ENCODE results near the gene DNAL4.

Gene DNAL4

DNA sequence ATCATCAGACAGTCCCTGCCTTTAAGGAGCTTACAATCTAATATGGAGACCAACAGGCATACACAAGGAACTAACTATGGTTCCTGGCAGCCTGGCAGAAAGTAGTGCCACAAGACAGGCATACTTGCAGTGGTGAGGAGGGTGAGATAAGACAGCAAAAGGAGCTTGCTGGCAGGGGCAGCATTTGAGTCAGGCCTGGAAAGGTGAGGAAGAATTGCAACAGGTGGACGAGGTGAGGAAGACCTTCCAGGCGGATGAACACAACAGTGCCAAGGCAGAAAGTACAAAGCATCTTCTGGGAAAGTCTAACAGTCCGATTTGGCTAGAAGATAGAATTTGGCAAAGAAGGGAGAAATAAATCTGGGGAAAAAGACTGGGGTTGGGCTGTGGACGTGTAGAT lies 4.3 kb downstream of the DNAL4 start:
- TF ChIP-seq, protein P1, sequence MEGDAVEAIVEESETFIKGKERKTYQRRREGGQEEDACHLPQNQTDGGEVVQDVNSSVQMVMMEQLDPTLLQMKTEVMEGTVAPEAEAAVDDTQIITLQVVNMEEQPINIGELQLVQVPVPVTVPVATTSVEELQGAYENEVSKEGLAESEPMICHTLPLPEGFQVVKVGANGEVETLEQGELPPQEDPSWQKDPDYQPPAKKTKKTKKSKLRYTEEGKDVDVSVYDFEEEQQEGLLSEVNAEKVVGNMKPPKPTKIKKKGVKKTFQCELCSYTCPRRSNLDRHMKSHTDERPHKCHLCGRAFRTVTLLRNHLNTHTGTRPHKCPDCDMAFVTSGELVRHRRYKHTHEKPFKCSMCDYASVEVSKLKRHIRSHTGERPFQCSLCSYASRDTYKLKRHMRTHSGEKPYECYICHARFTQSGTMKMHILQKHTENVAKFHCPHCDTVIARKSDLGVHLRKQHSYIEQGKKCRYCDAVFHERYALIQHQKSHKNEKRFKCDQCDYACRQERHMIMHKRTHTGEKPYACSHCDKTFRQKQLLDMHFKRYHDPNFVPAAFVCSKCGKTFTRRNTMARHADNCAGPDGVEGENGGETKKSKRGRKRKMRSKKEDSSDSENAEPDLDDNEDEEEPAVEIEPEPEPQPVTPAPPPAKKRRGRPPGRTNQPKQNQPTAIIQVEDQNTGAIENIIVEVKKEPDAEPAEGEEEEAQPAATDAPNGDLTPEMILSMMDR (IDR thresholded peaks at IDR 0.05; ENCODE audit: borderline replicate concordance, control extremely low read depth, extremely low read depth, insufficient read depth, missing control alignments) = no peak
- in situ Hi-C loops (cut with MboI; ENCODE audit: low sequenced_read_pairs, unreplicated experiment) = no loop called here
- DNase-seq (ENCODE audit: low spot score) = no peak

DNA sequence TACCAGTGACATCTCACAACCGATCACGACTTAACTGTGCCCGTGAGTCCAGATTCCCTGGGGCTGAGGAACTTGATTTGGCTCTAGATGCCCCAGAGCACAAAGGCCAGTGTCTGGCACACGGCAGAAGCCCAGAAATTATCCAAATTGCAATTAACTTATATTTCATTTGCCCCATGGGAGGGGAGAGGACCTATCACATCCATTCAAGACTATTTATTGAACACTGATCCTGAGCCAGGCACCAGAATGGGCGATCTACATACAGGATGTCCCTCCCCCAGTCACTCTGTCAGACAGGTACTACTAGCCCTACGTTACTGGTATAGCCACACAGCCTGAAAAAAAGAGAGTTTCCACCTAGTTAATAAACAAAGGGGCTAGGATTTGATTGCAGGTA lies 5.1 kb downstream of the DNAL4 start:
- no peak for DNase-seq (ENCODE audit: low spot score)
- in situ Hi-C loops (cut with MboI; ENCODE audit: low sequenced_read_pairs, unreplicated experiment) = no loop called here
- TF ChIP-seq, protein P1 (IDR thresholded peaks at IDR 0.05; ENCODE audit: borderline replicate concordance, control extremely low read depth, extremely low read depth, insufficient read depth, missing control alignments) = no peak

DNA sequence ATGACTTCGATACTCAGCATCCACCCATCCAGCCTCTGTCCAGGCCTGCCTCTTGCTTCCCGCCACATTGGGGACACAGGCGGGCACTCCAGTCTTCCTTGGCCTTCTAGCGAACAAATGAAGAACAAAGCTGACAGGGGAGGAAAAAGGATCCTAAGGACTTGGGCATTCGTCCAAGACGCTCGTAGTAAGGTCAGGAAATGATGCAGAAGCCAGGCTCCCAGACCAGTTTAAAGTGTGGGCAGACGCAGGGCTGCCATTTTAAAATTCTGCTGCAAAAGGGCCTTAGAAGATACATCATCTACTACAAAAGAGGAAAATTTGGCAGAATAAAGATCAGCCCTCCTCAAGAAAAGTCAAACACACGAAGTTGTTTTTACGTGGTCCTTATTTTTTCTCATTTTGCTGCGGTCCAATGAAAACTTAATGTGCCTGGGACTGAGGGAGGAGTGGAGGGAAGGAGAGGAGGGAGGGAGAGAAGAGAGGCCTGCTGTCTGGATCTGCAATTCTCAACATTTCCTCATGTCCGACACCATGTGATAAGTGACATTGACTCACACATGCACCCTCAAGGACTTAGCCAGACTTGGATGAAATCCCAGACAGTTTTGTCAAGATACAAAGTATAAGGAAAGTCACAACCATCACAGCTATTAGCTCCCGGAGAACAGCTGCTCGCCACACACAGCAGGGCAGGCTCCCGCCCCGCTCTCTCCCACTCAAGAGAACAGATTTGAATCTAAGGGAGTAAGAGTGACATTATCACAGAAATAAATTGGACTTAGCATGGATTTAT lies 5.7 kb downstream of the DNAL4 start:
- in situ Hi-C loops (cut with MboI; ENCODE audit: low sequenced_read_pairs, unreplicated experiment) = no loop called here
- TF ChIP-seq, protein P1 (IDR thresholded peaks at IDR 0.05; ENCODE audit: borderline replicate concordance, control extremely low read depth, extremely low read depth, insufficient read depth, missing control alignments) = no peak
- no peak for DNase-seq (ENCODE audit: low spot score)

DNA sequence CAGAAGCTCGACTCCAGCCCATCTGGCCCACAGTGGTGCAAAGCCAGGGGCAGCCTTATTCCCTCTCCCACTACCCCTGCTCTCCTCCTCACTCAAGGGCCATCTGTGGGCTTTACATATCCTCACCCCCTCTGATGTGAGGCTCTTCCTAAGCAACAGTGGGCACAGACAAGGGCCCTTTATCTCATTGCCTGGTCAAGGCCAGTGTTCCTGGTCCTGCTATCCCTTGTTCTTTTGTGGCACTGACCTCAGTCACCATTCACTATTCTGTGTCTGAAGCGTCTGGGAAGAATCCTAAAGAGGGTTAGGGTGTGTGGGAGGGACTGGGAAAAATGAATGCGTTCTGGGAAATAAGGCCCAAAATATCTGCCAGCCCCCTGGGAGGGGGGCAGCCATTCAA lies 7.3 kb downstream of the DNAL4 start:
- no peak for DNase-seq (ENCODE audit: low spot score)
- TF ChIP-seq, protein P1 (IDR thresholded peaks at IDR 0.05; ENCODE audit: borderline replicate concordance, control extremely low read depth, extremely low read depth, insufficient read depth, missing control alignments) = no peak
- in situ Hi-C loops (cut with MboI; ENCODE audit: low sequenced_read_pairs, unreplicated experiment) = no loop called here

DNA sequence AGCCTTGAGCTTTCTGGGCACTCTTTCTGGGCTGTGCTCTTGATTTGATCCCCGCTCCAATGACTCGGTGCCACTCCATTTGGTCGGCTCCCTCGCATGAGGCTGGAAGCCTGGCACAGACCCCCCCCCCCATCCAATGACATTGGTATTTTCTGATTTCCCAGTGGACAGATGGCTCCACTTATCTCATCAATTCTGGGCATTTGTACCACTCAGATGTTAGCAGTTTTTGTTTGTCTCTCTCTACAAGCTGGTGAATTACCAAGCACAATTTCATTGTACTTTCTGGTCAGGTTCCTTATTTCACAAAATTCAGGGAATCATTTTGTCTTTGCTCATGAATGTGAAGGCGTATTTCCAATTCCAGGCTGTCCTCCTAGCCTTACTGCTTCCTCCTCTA lies 9.1 kb downstream of the DNAL4 start:
- TF ChIP-seq, protein P1 (IDR thresholded peaks at IDR 0.05; ENCODE audit: borderline replicate concordance, control extremely low read depth, extremely low read depth, insufficient read depth, missing control alignments) = no peak
- no peak for DNase-seq (ENCODE audit: low spot score)
- in situ Hi-C loops (cut with MboI; ENCODE audit: low sequenced_read_pairs, unreplicated experiment) = no loop called here

DNA sequence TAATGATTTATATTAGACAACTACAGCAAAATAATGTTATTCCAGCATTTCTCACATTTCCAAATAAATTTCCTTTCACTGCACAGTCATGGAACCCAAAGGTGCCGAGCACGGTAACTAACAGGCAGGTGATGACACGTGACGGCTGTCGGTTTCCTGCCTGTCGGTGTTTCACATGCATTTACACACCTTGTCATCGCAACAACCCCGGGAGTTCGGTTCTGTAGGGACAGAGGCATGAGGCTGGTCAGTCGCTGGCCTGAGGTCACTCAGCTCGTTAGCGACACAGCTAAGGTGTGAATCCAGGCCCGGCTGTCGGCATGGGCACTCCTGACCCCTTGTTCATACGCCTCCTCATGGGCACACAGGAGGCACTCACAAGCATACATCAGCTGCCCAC lies 9.9 kb downstream of the DNAL4 start:
- in situ Hi-C loops (cut with MboI; ENCODE audit: low sequenced_read_pairs, unreplicated experiment) = no loop called here
- TF ChIP-seq, protein P1 (IDR thresholded peaks at IDR 0.05; ENCODE audit: borderline replicate concordance, control extremely low read depth, extremely low read depth, insufficient read depth, missing control alignments) = no peak
- DNase-seq (ENCODE audit: low spot score) = no peak
